GM21737 (cell line): Measurements from ENCODE around the gene IGFN1.

Experiments used
- ATAC-seq: cut with Tn5 transposase; IDR thresholded peaks from one replicate; pipeline ENCODE4 v1.9.1; 2021; ENCODE audit warnings: mild to moderate bottlenecking, moderate library complexity; ENCODE audit not compliant: unreplicated experiment

The IGFN1 gene

DNA sequence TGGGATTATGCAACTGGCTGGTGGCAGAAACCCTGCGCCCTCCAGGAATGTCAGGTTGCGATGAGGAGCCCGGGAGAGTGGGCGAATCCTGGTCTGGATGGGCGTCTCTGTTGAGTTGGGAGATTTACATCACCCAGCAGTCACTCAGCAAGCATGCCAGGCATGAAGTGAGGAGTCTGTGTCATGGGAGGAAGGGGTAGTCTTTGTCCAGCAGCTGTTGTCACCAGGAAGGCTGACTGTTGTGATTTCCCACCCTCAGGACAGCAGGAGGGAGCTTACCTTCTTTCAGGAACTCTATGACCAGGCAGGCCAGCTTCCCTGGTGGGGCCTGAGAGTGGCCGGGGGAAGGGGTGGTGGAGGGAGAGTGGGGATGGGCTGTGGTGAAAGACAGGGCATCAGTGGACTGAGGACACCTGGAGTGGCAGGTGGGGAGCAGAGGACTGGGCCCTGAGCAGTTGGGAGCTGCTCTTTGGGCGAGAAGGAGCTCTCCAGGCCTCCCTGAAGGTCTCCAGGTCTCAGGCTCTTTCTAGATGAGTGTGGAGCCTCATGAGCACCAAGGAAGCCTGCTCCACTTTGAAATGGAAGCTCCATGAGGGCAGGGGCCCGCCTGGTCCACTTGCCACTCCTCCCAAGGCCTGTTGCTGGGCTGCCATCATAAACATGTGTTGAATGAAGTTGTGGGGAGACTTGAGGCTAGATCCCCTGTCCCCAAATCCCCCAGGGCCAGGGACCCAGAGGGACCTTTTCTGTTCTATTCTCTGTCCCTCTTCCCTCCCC lies 71.3 kb downstream of the IGFN1 start:
- ATAC-seq, result no peak

DNA sequence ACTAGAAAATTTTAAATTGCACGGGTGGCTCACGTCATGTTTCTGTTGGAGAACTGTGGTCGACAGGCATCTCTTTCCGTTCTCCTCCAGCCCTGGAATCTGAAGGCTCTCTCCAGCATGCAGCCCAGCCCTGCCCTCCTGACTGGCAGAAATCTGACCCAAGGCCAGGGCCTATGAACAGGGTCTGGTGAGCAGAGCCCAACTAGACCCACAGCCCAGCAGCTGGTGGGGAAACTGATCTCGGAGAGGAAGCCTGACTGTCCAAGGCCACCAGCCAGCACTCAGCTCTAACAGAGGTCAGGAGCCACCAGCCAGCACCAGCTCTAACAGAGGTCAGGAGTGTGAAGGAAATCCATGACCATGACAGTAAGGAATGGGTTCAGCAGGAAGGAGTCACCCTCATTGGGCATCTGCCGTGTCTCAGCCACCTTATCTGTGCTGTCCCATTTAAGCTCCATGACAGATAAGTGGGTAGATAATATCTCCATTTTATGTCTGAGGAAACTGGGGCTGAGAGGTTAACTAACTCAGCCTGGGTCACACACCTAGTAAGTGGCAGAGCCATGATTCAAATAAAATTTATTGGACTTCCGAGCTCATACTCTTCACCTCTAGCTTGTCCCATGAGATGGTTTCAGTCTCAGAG lies 72.5 kb downstream of the IGFN1 start:
- no peak for ATAC-seq

DNA sequence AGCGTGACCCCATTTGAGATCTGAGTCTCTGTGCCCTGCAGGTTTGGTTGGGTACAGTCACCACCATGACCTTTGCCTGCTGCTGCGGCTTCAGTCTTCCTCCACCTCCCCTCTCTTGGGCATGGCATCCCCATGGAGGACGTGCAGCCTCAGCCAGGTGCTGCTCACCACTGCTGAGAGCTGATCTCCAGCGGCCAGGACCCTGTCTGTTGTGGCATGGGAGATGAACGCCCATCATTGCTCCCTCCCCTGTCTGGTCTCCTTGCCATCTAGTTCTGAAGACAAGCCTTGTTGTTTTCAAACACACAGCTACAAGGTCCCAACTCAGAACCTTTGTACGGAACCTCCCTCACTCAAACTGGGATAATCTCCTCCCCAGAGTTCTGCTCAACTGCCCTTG lies 73.4 kb downstream of the IGFN1 start:
- ATAC-seq, result no peak

DNA sequence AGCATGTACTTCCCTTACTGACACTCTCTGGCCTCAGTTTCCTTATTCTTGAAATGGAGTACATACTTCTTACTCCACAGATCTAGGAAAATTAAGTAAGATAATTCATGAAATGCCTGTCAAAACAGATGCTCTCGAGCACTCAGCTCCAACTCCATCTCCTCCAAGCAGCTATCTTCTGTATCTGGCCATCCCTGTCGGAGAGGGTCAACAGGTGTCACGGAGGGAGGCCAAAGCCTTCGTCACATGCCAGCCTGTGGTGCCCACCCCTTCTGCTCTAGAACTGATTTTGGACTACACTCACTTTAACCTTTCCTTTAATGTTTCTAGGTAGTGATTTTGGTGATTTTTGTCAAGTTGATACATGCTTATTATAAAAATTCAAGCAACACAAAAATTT lies 73.9 kb downstream of the IGFN1 start:
- ATAC-seq, result no peak

DNA sequence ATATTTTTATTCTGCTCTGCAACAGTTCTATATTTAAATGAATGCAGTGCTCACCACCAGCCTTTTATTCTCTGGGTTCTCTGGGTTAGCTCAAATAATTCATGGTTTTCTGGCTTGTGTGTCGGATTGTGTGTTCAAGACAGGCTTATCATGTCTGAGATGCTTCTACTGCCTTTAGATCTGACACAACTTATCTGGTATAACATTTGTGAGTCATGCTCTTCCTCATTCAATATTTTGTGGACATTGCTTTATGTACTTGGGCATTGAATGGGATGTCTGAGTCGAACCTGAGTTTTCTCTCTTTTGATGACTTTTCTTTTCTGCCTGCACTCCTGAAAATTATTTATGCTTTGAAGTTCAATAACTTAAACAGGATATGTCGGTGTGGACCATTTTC lies 75.1 kb downstream of the IGFN1 start:
- ATAC-seq, result no peak

DNA sequence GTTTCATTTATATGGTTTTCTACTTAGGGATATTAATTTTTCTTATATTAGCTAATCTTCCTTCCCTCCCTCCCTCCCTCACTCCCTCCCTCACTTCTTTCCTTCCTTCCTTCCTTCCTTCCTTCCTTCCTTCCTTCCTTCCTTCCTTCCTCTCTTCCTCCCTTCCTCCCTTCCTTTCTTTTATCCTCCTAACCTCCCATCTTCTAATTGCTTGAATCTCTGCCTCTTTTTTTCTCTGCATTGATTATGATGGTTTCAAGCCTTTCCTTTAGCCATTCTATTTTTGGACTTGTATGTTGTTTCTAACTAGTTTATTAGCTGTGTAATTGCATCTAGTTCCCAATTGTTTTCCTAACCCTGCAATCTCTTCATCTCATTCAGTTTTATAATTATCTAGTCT lies 75.7 kb downstream of the IGFN1 start:
- ATAC-seq, result no peak

DNA sequence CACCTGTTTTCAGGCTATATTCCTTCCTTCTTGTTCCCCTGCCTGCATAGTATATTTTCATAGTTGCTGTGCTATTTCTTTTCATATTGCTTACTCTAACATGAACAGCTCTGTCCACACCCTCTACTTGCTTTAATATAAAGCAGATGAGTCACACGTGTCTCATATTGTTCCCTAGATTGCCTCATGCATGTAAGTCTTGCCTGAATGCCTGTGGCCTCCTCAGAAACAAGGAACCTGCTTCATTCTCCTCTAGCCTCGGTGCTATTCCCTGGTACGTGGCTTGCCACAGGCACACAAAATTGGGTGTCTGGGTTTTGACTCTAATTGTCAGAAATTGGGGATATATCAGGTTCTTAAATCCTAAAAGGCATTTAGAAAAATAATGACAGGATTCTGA lies 76.2 kb downstream of the IGFN1 start:
- no peak for ATAC-seq

DNA sequence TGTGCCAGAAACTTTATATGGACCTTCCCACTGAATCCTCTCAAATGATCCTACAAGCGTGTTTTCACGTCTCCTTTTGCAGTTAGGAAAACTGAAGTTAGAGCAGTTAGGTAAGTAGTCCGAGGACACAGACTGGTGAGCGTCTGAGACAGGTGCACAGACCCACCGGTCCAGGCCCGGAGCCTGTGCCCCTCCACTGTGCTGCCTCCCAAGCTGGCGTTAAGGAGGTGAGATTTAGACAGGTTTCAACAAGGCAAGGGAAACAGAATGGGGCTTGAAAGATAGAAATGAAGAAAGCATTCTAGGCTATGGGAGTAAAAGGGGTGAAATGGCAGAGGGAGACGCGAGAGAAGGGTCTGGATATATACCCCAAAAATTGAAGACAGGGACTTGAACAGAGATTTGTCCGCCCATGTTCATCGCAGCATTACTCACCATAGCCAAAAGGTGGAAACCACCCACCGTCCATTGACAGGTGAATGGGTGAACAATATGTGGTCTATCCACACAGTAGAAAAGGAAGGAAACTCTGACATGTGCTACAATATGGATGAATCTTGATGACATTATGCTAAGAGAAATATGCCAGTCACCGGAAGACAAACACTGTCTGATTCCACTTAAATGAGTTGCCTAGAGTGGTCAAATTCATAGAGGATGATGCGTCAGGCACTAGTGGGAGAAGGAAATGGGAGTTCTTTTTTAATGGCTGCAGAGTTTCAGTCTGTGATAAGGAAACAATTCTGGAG lies 77.0 kb downstream of the IGFN1 start:
- ATAC-seq, result no peak

DNA sequence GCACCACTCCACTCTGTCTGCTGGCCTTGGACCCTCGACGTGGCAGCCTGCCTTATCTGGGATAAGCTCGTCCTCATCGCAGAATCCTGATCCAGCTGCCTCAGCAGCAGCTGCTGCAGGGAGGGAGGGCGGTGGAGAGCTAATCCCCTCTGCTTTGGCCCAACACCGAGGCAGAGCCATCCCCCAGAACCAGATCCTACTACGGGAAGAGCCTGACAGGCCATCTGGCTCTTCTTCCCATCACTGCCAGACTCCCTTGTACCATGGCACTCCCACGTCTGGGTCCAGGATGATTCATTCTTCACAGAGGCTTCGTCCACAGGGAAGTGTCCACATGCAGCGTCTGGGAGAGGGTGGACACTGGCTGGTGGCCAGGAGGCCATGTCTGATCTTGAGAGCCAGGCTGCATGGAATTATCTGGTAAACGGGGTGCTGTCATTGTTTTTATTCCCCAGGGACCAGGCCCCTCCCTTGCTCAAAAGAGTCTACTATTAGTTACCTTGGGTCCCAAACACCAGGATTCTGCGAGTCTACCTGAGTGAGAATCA lies 78.1 kb downstream of the IGFN1 start:
- no peak for ATAC-seq

DNA sequence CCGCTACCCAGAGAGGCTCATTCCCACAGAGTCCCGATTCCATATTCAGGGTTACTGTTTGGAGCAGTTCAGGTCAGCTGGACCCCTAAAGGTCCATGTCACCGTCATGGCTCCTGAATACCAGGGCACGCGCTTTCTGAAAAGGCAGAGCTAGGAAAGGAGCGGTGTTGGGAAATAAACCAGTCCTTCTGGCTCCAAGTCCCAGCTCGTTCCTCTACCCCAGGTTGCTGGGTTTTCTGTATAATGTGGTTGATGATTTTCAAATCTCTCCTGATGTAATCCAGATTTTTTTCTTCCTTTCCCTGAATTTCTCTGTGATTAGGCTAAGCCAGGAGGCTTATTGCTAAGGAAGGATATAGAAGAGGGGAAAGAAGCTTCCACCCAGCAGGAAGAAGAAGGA lies 78.7 kb downstream of the IGFN1 start:
- ATAC-seq, result no peak

DNA sequence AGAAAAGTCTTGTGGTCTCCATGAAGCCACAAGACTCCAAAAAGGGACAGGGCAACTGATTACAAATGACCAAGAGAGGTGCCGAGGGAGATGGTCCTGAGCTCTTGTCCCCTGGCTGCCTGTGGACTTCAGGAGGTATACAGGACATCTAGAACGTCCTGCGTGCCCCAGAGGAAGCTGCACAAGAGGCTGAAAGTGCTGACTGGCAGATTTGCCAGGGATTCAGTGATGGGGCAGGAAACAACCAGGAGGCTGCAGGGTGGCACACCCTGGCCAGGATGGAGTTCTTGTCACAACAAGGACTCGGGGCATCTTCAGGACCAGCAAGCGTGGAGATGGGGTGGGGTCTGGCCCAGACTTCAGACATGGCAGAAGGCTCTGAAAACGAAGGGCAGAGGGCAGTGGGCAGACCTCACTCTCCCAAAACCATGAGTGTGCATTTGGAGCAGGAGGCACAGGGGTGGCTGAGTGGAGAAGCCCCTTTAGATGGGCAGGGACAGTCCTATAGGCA lies 79.3 kb downstream of the IGFN1 start:
- no peak for ATAC-seq

DNA sequence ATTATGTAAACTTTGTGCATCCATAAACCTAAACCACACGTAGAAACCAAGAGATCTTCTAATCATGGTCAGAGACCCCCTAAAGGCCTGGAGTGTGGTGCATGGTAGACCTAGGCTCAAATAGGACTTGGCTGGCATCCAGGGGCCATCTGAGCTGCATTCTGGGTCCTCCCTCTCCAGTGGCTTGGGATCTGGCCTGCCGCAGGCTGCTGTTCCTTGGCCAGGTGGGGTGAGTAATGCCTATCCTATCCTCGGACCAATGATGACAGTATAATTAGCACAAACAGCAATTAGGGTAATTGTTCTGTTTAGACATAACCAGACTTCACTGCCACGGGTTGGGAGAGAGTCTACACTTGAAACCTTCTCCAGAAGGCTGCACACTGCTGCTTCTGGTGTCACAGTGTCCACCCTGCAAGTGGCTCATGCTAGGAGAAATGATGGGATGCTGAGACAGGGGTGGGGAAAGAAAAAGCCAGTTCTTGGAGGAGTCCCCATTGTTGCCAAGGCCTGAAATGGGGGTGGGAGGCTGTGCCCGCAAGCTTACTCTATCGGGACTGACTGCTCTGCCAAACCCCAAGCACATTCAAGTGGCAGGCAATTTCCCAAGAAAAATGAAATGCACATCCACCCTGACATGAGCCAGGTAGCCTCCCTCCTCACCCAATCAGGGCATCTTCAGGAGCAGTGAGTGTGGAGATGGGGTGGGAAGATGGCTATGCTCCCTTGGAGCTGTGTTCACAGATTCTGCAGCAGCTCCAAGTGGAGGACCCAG lies 80.2 kb downstream of the IGFN1 start:
- ATAC-seq, result no peak

DNA sequence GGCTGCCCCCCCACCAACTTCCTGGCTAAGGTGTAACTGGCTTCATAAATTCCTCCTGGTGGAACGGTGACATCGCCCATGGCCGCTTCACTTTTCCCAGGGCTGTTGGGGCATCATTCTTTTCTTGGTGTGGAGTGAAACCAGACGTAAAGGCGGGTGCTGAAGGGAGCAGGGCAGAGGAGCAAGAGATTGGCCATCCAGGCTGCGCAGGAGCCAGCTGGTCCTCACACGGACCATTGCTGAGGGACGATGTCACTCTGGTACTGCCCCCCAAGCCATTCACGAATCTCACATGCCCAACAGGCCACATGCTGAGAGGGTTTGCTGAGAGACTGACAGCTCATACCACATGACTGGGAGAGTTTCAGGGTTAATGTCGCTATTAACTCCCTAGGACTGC lies 82.2 kb downstream of the IGFN1 start:
- ATAC-seq, result no peak

DNA sequence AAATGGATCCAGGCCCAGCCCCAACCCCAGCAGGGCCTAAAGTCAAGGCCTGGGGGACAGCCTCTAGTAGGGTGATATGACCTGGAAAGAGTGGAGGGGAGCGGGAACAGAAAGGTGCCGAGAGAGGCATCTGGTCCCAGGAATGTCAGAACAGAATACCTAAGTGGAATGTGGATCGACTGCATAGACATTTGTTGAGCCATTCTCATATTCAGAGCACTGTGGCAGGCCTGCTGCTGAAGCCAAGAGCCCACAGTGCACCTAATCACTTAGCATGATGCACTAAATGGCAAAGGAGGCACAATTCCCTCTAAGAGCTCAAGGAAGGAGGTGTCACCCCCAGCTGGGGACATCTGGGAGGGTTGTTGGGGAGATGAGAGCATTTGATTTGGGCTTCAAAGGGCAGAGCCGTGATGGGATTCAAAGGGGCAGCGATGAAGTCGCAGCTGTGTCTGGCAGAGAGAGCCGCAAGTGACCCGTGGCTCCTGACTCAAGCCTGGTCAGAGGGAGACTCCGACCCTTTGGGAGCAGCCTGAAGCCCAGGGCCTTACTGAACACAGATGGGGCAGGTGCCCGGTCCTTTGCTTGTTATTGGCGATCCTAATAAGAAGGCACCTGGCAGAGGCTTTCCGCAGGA lies 84.1 kb downstream of the IGFN1 start:
- no peak for ATAC-seq

DNA sequence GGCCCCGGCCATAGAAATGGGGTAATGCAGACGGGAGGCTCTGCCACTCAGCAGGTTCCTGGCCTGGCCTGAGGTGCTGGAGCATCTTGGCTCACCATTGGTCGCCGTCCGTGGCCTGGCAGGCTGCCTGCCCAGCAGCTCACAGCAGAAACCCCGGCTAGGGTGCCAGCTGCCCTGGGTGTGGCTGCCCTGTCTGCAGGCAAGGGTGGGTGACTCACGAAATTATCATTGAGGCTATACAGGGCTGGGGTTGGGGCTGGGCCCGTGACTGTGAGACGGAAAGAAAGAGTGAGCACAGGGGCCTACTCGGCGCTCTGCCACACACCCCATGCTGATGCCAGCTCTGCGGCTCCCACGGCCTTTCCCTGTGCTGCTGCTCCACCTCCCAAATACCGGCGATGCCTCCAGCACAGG lies 84.6 kb downstream of the IGFN1 start:
- no peak for ATAC-seq

DNA sequence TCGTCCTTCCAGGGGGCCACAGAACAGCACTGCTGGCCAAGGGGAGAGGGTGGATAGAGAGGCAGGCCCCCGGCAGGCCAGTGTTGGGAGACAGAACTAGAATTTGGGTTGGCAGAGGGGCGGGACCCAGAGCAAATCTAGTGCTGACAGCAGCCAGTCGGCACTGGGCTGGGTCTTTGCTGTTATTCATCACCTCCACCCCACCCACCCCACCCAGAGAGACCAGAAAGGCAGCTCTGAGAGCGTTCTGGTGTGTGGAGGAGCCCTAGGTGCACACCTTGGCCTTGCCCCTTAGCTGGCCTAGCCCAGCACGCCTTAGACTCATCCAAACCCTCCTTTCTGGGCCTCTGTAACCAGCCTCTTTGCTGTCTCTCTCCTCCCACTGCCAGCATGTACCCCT lies 86.3 kb downstream of the IGFN1 start:
- no peak for ATAC-seq

DNA sequence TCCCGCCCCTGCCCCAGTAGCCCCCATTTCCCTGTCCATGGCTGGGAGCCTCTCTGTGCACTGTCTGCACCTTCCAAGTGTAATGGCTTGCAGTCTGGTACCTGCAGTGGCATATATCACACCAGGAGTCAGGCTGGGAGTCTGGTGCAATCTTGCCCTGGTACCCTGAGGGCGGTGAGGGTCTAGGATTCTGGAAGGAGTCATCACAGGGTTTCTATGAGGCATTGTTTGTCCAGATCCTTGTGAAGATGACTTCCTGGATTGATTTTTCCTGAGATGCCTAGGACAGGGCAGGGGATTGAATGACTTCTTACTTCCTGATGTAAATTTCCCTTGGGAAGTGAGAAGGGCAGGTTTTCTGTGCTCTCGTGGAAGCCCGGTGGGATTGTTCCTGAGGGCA lies 86.8 kb downstream of the IGFN1 start:
- no peak for ATAC-seq
